Measurements from ENCODE around the gene ETFB. TPM values are rescaled to one million over a fixed set of nuclear protein-coding genes. Genes with fewer than 3 reads are reported as not detected.

ETFB gene
- total RNA-seq, 4 donors from 2014 or later = 52.5 to 79.2 (median 74.5) TPM

DNA sequence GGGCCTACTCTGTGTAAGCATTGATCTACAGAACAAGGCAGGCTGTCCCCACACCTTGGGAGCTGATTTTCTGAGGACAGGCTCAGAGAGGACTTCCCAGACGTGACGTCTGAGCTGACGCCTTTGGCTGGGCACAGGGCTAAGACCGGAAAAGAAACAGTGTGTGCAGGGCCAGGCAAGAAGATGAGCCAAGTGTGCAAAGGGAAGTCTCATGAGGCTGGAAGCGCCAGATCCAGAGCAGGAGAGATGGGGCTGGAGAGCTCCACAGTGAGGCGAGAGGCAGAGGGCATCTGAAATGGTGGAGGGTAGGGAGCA is 42.1 kb downstream of the ETFB start:
- no peak overlapping the region for H3K4me3 ChIP-seq (ENCODE audit: low read depth, poor library complexity, severe bottlenecking)
- DNase-seq (ENCODE audit: low spot score in 2 of 2) = no peak
- TF ChIP-seq, protein P1, sequence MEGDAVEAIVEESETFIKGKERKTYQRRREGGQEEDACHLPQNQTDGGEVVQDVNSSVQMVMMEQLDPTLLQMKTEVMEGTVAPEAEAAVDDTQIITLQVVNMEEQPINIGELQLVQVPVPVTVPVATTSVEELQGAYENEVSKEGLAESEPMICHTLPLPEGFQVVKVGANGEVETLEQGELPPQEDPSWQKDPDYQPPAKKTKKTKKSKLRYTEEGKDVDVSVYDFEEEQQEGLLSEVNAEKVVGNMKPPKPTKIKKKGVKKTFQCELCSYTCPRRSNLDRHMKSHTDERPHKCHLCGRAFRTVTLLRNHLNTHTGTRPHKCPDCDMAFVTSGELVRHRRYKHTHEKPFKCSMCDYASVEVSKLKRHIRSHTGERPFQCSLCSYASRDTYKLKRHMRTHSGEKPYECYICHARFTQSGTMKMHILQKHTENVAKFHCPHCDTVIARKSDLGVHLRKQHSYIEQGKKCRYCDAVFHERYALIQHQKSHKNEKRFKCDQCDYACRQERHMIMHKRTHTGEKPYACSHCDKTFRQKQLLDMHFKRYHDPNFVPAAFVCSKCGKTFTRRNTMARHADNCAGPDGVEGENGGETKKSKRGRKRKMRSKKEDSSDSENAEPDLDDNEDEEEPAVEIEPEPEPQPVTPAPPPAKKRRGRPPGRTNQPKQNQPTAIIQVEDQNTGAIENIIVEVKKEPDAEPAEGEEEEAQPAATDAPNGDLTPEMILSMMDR (IDR thresholded peaks at IDR 0.05) = no peak
- no peak for TF ChIP-seq POLR2A (IDR thresholded peaks at IDR 0.05)
- WGBS, 2 donors = 65 to 66% methylated on average over 6 of the region's 6 CpGs
- intact Hi-C loops (cut with DNase I; ENCODE audit: low total_unique reads) = loop anchor here (10.0 kb wide), 1 partner anchor 91 kb away; the partner anchor contains the start of gene SIGLEC10

DNA sequence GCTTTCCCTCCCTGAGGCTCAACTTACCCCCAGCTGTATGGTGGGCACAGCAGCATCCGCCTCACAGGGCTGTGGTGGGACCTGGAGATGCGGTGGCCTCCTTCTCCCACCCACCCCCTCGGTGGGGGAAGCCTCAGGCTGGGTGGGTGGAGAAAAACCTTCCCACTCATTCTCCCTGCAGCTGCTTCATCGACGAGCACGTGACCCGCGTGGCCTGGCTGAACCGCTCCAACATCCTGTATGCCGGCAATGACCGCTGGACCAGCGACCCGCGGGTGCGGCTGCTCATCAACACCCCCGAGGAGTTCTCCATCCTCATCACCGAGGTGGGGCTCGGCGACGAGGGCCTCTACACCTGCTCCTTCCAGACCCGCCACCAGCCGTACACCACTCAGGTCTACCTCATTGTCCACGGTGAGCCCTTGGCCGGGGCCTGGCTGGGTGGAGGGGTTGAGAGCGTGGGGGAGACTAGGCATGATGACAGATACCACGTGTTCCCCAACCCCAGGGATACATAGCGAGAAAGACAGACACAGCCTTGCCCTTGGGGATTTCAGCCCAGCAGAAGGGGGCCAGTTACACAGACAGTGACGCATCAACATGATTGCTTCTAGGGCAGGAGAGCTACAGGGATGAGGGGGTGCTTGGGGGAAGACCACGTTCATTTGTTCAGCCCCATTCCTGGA is 42.6 kb downstream of the ETFB start:
- intact Hi-C loops (cut with DNase I; ENCODE audit: low total_unique reads) = loop anchor here (10.0 kb wide), 1 partner anchor 91 kb away; the partner anchor contains the start of gene SIGLEC10
- no peak for DNase-seq (ENCODE audit: low spot score in 2 of 2)
- H3K4me3 ChIP-seq (ENCODE audit: low read depth, poor library complexity, severe bottlenecking) = no peak overlapping the region
- TF ChIP-seq, protein P1 (IDR thresholded peaks at IDR 0.05) = no peak
- no peak for TF ChIP-seq POLR2A (IDR thresholded peaks at IDR 0.05)
- WGBS, 2 donors = 69 to 74% methylated on average over 29 of the region's 29 CpGs

DNA sequence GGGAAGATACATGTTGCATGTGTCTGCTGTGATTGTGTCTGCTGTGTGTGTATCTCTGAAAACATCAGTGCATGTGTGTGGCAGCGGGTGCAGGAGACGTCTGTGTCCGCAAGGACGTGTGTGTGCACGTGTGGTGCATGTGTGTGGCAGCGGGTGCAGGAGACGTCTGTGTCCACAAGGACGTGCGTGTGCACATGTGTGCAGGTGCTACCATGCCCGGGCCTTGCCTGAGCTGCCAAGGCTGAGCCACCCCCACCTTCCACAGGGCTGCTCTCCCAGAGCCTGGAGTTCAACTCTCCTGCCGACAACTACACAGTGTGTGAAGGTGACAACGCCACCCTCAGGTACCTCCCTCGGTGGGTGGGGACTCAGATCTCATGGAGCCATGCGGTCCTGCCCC is 44.4 kb downstream of the ETFB start:
- TF ChIP-seq, protein P1 (IDR thresholded peaks at IDR 0.05) = no peak
- TF ChIP-seq POLR2A (IDR thresholded peaks at IDR 0.05) = no peak
- DNase-seq (ENCODE audit: low spot score in 2 of 2) = no peak
- 51 to 63% methylated on average over 11 to 14 of the region's 14 CpGs for WGBS, 2 donors
- intact Hi-C loops (cut with DNase I; ENCODE audit: low total_unique reads) = loop anchor here (10.0 kb wide), 1 partner anchor 93 kb away; the partner anchor contains the start of gene SIGLEC10
- no peak overlapping the region for H3K4me3 ChIP-seq (ENCODE audit: low read depth, poor library complexity, severe bottlenecking)

DNA sequence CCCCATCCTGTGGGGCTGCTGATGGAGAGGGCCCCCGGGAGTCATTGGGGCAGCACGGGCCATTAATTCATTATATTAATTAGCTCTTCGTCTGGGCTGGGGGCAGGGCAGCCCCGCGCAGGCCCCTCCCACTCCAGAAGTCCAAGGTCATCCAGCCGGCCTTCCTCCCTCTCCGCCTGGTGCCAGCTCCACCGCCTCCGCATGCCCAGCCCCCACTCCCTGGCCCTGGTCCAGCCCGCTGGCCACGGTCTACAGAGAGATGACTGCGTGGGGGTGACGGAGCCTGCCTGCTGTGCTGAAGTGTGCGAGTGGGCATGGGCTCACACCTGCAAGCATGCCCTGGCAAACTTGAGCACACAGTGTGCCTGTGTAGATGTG is 45.9 kb downstream of the ETFB start:
- TF ChIP-seq, protein P1 (IDR thresholded peaks at IDR 0.05) = no peak
- TF ChIP-seq POLR2A (IDR thresholded peaks at IDR 0.05) = no peak
- no peak overlapping the region for H3K4me3 ChIP-seq (ENCODE audit: low read depth, poor library complexity, severe bottlenecking)
- no peak for DNase-seq (ENCODE audit: low spot score in 2 of 2)
- intact Hi-C loops (cut with DNase I; ENCODE audit: low total_unique reads) = loop anchor here (10.0 kb wide), 1 partner anchor 95 kb away; the partner anchor contains the start of gene SIGLEC10
- 42 to 48% methylated on average over 14 of the region's 14 CpGs for WGBS, 2 donors

DNA sequence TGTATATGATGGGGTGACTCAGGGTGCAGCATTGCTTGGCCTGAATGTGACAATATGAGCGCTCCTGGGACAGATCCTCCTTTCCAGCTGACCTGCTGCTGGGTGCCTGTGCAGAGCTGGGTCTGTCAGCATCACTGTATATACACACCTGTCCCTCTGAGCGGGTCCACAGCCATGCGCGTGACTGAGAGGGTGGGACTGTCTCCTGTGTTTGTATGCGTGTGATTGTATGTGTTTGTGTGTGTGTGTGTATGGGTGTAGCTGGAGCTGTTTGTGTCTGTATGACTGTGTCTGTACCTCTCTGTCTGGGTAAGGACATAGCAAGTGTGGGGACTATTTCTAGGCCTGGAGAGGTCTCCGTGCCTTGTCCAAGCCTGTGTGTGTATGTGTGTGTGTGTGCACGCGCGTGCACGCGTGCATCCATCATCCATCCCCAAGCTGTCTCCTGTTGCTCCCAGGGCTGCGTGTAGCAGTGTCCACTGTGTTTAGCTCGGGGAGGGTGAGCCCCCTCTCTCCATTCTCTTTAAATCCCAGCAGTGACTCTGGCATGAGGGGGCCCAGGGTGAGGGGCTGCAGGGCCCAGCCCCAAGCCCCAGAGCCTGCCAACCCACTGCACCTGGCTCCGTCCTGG is 46.4 kb downstream of the ETFB start:
- WGBS, 2 donors = 78 to 80% methylated on average over 14 of the region's 14 CpGs
- H3K4me3 ChIP-seq (ENCODE audit: low read depth, poor library complexity, severe bottlenecking) = no peak overlapping the region
- no peak for DNase-seq (ENCODE audit: low spot score in 2 of 2)
- TF ChIP-seq, protein P1 (IDR thresholded peaks at IDR 0.05) = no peak
- no peak for TF ChIP-seq POLR2A (IDR thresholded peaks at IDR 0.05)
- intact Hi-C loops (cut with DNase I; ENCODE audit: low total_unique reads) = loop anchor here (10.0 kb wide), 1 partner anchor 95 kb away; the partner anchor contains the start of gene SIGLEC10

Data from lower leg skin (tissue), 4 donors.